HG02885 (cell line): ENCODE results near the gene RAB29.
"Not testable (repeated sequence)": the region's sequence is repeated elsewhere in the genome, so short reads cannot be mapped to it uniquely, and the experiment has no call there.

Experiments
- ATAC-seq: cut with Tn5 transposase; IDR thresholded peaks from one replicate; pipeline ENCODE4 v1.9.1; 2021; ENCODE audit warnings: mild to moderate bottlenecking; ENCODE audit not compliant: unreplicated experiment, poor library complexity

Gene RAB29

GRCh38 chr1:205733438-205734175, 41.7 kb downstream of the RAB29 start:
- no peak for ATAC-seq

- ATAC-seq = no peak
Observed at GRCh38 chr1:205729945-205730610, 45.2 kb downstream of the RAB29 start.

GRCh38 chr1:205726619-205727125, 48.6 kb downstream of the RAB29 start:
- no peak for ATAC-seq

GRCh38 chr1:205725514-205725913, 49.8 kb downstream of the RAB29 start:
- ATAC-seq = no peak

GRCh38 chr1:205720740-205721139, 54.5 kb downstream of the RAB29 start:
- ATAC-seq = not testable (repeated sequence)

GRCh38 chr1:205719762-205720161, 55.5 kb downstream of the RAB29 start:
- no peak for ATAC-seq

GRCh38 chr1:205719015-205719414, 56.3 kb downstream of the RAB29 start:
- ATAC-seq = no peak
